Activated T-helper 17 cell treated with anti-CD3 and anti-CD28 coated beads, Interleukin-2, amount 50 U/mL, for 72 hours (primary cell): Measurements from ENCODE around the gene NMNAT3. TPM values are rescaled to one million over a fixed set of nuclear protein-coding genes. Genes with fewer than 3 reads are reported as not detected.

Source experiments
- ATAC-seq: fragments of 150-1000 bp; cut with Tn5 transposase; replicated peaks from 2 replicates; pipeline ENCODE4 v1.10.0; 2021; ENCODE audit warnings: mild to moderate bottlenecking, moderate library complexity
- H3K27ac Mint-ChIP-seq: one replicate; pipeline ENCODE4 v1.8.0; 2022; ENCODE audit warnings: mixed read lengths
- H3K27me3 Mint-ChIP-seq: one replicate; pipeline ENCODE4 v1.8.0; 2022; ENCODE audit warnings: mixed read lengths
- H3K36me3 Mint-ChIP-seq: one replicate; pipeline ENCODE4 v1.8.0; 2022; ENCODE audit warnings: low read depth, mild to moderate bottlenecking, mixed read lengths
- H3K4me1 Mint-ChIP-seq: one replicate; pipeline ENCODE4 v1.8.0; 2022; ENCODE audit warnings: mixed read lengths
- H3K4me3 Mint-ChIP-seq: one replicate; pipeline ENCODE4 v1.8.0; 2022; ENCODE audit warnings: mild to moderate bottlenecking, mixed read lengths
- H3K9me3 Mint-ChIP-seq: one replicate; pipeline ENCODE4 v1.8.0; 2022; ENCODE audit warnings: mixed read lengths
- total RNA-seq, 2 donors: library from RNA; stranded (reverse); gene quantifications; one replicate each; pipeline ENCODE4 v1.2.3, GENCODE V29; 2022

The NMNAT3 gene
- total RNA-seq, 2 donors from 2014 or later, result 0.76 to 2.9 TPM

- H3K9me3 Mint-ChIP-seq, result no peaks in the 10 kb centered on the region
- no peak for ATAC-seq
- no peak overlapping the region for H3K4me3 Mint-ChIP-seq
Observed at GRCh38 chr3:139664958-139665357, 12.8 kb downstream of the NMNAT3 start.

GRCh38 chr3:139660269-139660668, 17.5 kb downstream of the NMNAT3 start:
- Mint-ChIP-seq H3K4me1 (no peaks in the 10 kb centered on the region), H3K9me3 (no peaks in the 10 kb centered on the region), H3K36me3 (no peaks in the 10 kb centered on the region), H3K27ac (no peak overlapping the region), H3K4me3 (no peak overlapping the region), H3K27me3 (no peaks in the 10 kb centered on the region)
- no peak for ATAC-seq

More at GRCh38 chr3:139664958-139665357, 12.8 kb downstream of the NMNAT3 start:
- no peaks in the 10 kb centered on the region for H3K36me3 Mint-ChIP-seq
- no peaks in the 10 kb centered on the region for H3K27me3 Mint-ChIP-seq
- no peaks in the 10 kb centered on the region for H3K4me1 Mint-ChIP-seq
- no peak overlapping the region for H3K27ac Mint-ChIP-seq

GRCh38 chr3:139659511-139659910, 18.3 kb downstream of the NMNAT3 start:
- no peak for ATAC-seq
- H3K4me3 Mint-ChIP-seq, result no peak overlapping the region
- H3K27me3 Mint-ChIP-seq, result no peaks in the 10 kb centered on the region
- H3K36me3 Mint-ChIP-seq, result no peaks in the 10 kb centered on the region
- no peak overlapping the region for H3K27ac Mint-ChIP-seq
- no peaks in the 10 kb centered on the region for H3K9me3 Mint-ChIP-seq
- H3K4me1 Mint-ChIP-seq, result no peaks in the 10 kb centered on the region

- Mint-ChIP-seq H3K36me3 (no peaks in the 10 kb centered on the region), H3K27me3 (no peaks in the 10 kb centered on the region), H3K4me3 (no peak overlapping the region), H3K4me1 (no peaks in the 10 kb centered on the region), H3K9me3 (no peaks in the 10 kb centered on the region), H3K27ac (no peak overlapping the region)
- no peak for ATAC-seq
Observed at GRCh38 chr3:139657936-139658335, 19.8 kb downstream of the NMNAT3 start.

- H3K9me3 Mint-ChIP-seq, result no peaks in the 10 kb centered on the region
- H3K27ac Mint-ChIP-seq, result no peak overlapping the region
- ATAC-seq, result no peak
- no peaks in the 10 kb centered on the region for H3K36me3 Mint-ChIP-seq
- H3K27me3 Mint-ChIP-seq, result no peaks in the 10 kb centered on the region
- no peaks in the 10 kb centered on the region for H3K4me1 Mint-ChIP-seq
- no peak overlapping the region for H3K4me3 Mint-ChIP-seq
Observed at GRCh38 chr3:139657434-139657833, 20.3 kb downstream of the NMNAT3 start.

GRCh38 chr3:139655909-139656595, 21.7 kb downstream of the NMNAT3 start:
- no peaks in the 10 kb centered on the region for H3K36me3 Mint-ChIP-seq
- no peak overlapping the region for H3K4me3 Mint-ChIP-seq
- no peaks in the 10 kb centered on the region for H3K9me3 Mint-ChIP-seq
- no peaks in the 10 kb centered on the region for H3K27me3 Mint-ChIP-seq
- ATAC-seq, result no peak
- H3K4me1 Mint-ChIP-seq, result no peaks in the 10 kb centered on the region
- H3K27ac Mint-ChIP-seq, result no peak overlapping the region

GRCh38 chr3:139654637-139655365, 23.0 kb downstream of the NMNAT3 start:
- no peaks in the 10 kb centered on the region for H3K36me3 Mint-ChIP-seq
- no peaks in the 10 kb centered on the region for H3K4me1 Mint-ChIP-seq
- H3K9me3 Mint-ChIP-seq, result no peaks in the 10 kb centered on the region
- no peak overlapping the region for H3K27ac Mint-ChIP-seq
- no peaks in the 10 kb centered on the region for H3K27me3 Mint-ChIP-seq
- no peak overlapping the region for H3K4me3 Mint-ChIP-seq
- no peak for ATAC-seq

- H3K27me3 Mint-ChIP-seq, result no peaks in the 10 kb centered on the region
- H3K4me1 Mint-ChIP-seq, result no peaks in the 10 kb centered on the region
- H3K27ac Mint-ChIP-seq, result no peak overlapping the region
- no peaks in the 10 kb centered on the region for H3K9me3 Mint-ChIP-seq
- no peaks in the 10 kb centered on the region for H3K36me3 Mint-ChIP-seq
- no peak overlapping the region for H3K4me3 Mint-ChIP-seq
- no peak for ATAC-seq
Observed at GRCh38 chr3:139653582-139653981, 24.2 kb downstream of the NMNAT3 start.

GRCh38 chr3:139652561-139652960, 25.2 kb downstream of the NMNAT3 start:
- H3K27ac Mint-ChIP-seq, result no peak overlapping the region
- ATAC-seq, result no peak
- H3K36me3 Mint-ChIP-seq, result no peaks in the 10 kb centered on the region
- H3K27me3 Mint-ChIP-seq, result no peaks in the 10 kb centered on the region
- no peak overlapping the region for H3K4me3 Mint-ChIP-seq
- no peaks in the 10 kb centered on the region for H3K4me1 Mint-ChIP-seq
- no peaks in the 10 kb centered on the region for H3K9me3 Mint-ChIP-seq

GRCh38 chr3:139647866-139648435, 29.8 kb downstream of the NMNAT3 start:
- no peaks in the 10 kb centered on the region for H3K4me1 Mint-ChIP-seq
- H3K27me3 Mint-ChIP-seq, result no peaks in the 10 kb centered on the region
- H3K4me3 Mint-ChIP-seq, result no peak overlapping the region
- no peak for ATAC-seq
- H3K9me3 Mint-ChIP-seq, result peaks cover 5% of the 10 kb centered on the region
- H3K36me3 Mint-ChIP-seq, result no peaks in the 10 kb centered on the region
- H3K27ac Mint-ChIP-seq, result no peak overlapping the region

GRCh38 chr3:139646512-139646911, 31.3 kb downstream of the NMNAT3 start:
- H3K4me3 Mint-ChIP-seq, result no peak overlapping the region
- no peak for ATAC-seq
- H3K27me3 Mint-ChIP-seq, result no peaks in the 10 kb centered on the region

GRCh38 chr3:139642996-139643395, 34.8 kb downstream of the NMNAT3 start:
- no peak for ATAC-seq
- H3K27ac Mint-ChIP-seq, result no peak overlapping the region
- H3K4me3 Mint-ChIP-seq, result no peak overlapping the region
- H3K36me3 Mint-ChIP-seq, result no peaks in the 10 kb centered on the region
- H3K27me3 Mint-ChIP-seq, result no peaks in the 10 kb centered on the region
- H3K9me3 Mint-ChIP-seq, result peaks cover 5% of the 10 kb centered on the region
- H3K4me1 Mint-ChIP-seq, result no peaks in the 10 kb centered on the region

More at GRCh38 chr3:139646512-139646911, 31.3 kb downstream of the NMNAT3 start:
- Mint-ChIP-seq H3K9me3 (peaks cover 5% of the 10 kb centered on the region), H3K27ac (no peak overlapping the region), H3K4me1 (no peaks in the 10 kb centered on the region), H3K36me3 (no peaks in the 10 kb centered on the region)

- Mint-ChIP-seq H3K4me1 (no peaks in the 10 kb centered on the region), H3K36me3 (no peaks in the 10 kb centered on the region), H3K27me3 (no peaks in the 10 kb centered on the region), H3K4me3 (no peak overlapping the region), H3K9me3 (peaks cover 5% of the 10 kb centered on the region), H3K27ac (no peak overlapping the region)
- ATAC-seq, result no peak
Observed at GRCh38 chr3:139640456-139640855, 37.3 kb downstream of the NMNAT3 start.

GRCh38 chr3:139639662-139640061, 38.1 kb downstream of the NMNAT3 start:
- H3K27ac Mint-ChIP-seq, result no peak overlapping the region
- H3K4me1 Mint-ChIP-seq, result no peaks in the 10 kb centered on the region
- no peak for ATAC-seq
- H3K36me3 Mint-ChIP-seq, result no peaks in the 10 kb centered on the region
- no peaks in the 10 kb centered on the region for H3K27me3 Mint-ChIP-seq
- H3K9me3 Mint-ChIP-seq, result peaks cover 5% of the 10 kb centered on the region
- no peak overlapping the region for H3K4me3 Mint-ChIP-seq

- Mint-ChIP-seq H3K36me3 (no peaks in the 10 kb centered on the region), H3K27ac (no peak overlapping the region), H3K4me3 (no peak overlapping the region), H3K4me1 (no peaks in the 10 kb centered on the region), H3K27me3 (no peaks in the 10 kb centered on the region), H3K9me3 (no peaks in the 10 kb centered on the region)
- no peak for ATAC-seq
Observed at GRCh38 chr3:139638518-139638917, 39.3 kb downstream of the NMNAT3 start.
